Measurements from ENCODE around the gene TCF7. TPM values are rescaled to one million over a fixed set of nuclear protein-coding genes. Genes with fewer than 3 reads are reported as not detected.

Gene TCF7
- total and polyA plus RNA-seq, 2 of the 13 experiments (the other 11 are each of a cell fraction or from before 2014, with no cell fraction given) = 6.3 to 6.8 TPM

GRCh38 chr5:134082264-134082992, 32.1 kb upstream of the TCF7 start:
- Histone ChIP-seq H3K36me3 (replicated peaks in 1 of 2; ENCODE audit: control insufficient read depth in 1 of 2, insufficient read depth in 2 of 2, low read length in 2 of 2) (no peaks in the 10 kb centered on the region), H3K4me1 (ENCODE audit: insufficient read depth, low read length) (peaks cover 59% of the 10 kb centered on the region), H3K4me2 (ENCODE audit: low read depth, low read length) (no peak overlapping the region), H4K20me1 (ENCODE audit: insufficient read depth, low read length) (no peaks in the 10 kb centered on the region), H3K9me3 (ENCODE audit: low read length) (no peaks in the 10 kb centered on the region), H3K4me3 (replicated peaks in 1 of 3; ENCODE audit: insufficient read depth in 1 of 3, low read depth in 2 of 3, low read length in 3 of 3) (no peak overlapping the region), H3K79me2 (ENCODE audit: insufficient read depth, low read length) (no peaks in the 10 kb centered on the region), H2AFZ (ENCODE audit: low read length) (no peak overlapping the region), H3K27ac (ENCODE audit: extremely low read length, insufficient read depth, low read length) (no peak overlapping the region), H3K9ac (ENCODE audit: insufficient read depth, low read depth, low read length) (no peak overlapping the region), H3K27me3 (ENCODE audit: control insufficient read depth in 1 of 2, insufficient read depth in 2 of 2, low read length in 2 of 2) (no peaks in the 10 kb centered on the region)
- intact Hi-C loops (cut with micrococcal nuclease; ENCODE audit: unreplicated experiment) = no loop called here
- DNase-seq (ENCODE audit: low spot score) (no peak), FAIRE-seq (no peak), ATAC-seq (no peak)
- no TSS peak for BruUV-seq (replicated peaks)
- CTCF ChIA-PET (ENCODE audit: low intra/inter-chr PET ratio, low total read pairs) = no interaction called here
- 51% methylated on average over 2 of the region's 2 CpGs for WGBS (ENCODE audit: low lambda C conversion rate)
- POLR2A ChIA-PET = interaction anchor here (8.2 kb wide), 1 partner anchor 17 kb away, joined by 70 read pairs; no protein-coding TSS in a partner anchor
- in situ Hi-C loops (cut with HindIII; ENCODE audit: extremely low pct_ligation_motif_present, low pct_unique_long_range_greater_than_20kb) = no loop called here
- TF ChIP-seq ZNF337 (CRISPR knock-in tag; IDR thresholded peaks at IDR 0.05; ENCODE audit: borderline replicate concordance, low read depth) (no peak), RXRB (CRISPR knock-in tag; IDR thresholded peaks at IDR 0.05; ENCODE audit: borderline replicate concordance) (no peak), SMARCE1 (IDR thresholded peaks at IDR 0.05; ENCODE audit: borderline replicate concordance) (no peak), ZNF430 (CRISPR knock-in tag; IDR thresholded peaks at IDR 0.05) (no peak), ZFX (CRISPR knock-in tag; IDR thresholded peaks at IDR 0.05; ENCODE audit: low read depth) (no peak), ZNF773 (CRISPR knock-in tag; IDR thresholded peaks at IDR 0.05; ENCODE audit: borderline replicate concordance) (no peak), ZNF850 (CRISPR knock-in tag; conservative IDR thresholded peaks at IDR 0.05) (no peak), NONO (IDR thresholded peaks at IDR 0.05) (no peak), NONO (CRISPR knock-in tag; conservative IDR thresholded peaks at IDR 0.05) (no peak), CREB1 (IDR thresholded peaks at IDR 0.05) (no peak), CREB1 (CRISPR knock-in tag; IDR thresholded peaks at IDR 0.05) (no peak), ZIK1 (CRISPR knock-in tag; IDR thresholded peaks at IDR 0.05; ENCODE audit: borderline replicate concordance, low read depth) (no peak), IKZF1 (IDR thresholded peaks at IDR 0.05) (no peak), POGK (CRISPR knock-in tag; conservative IDR thresholded peaks at IDR 0.05) (no peak), XRCC5 (optimal IDR thresholded peaks at IDR 0.05; ENCODE audit: low read length) (no peak), ZNF143 (CRISPR knock-in tag; IDR thresholded peaks at IDR 0.05) (no peak), ARID4A (CRISPR knock-in tag; IDR thresholded peaks at IDR 0.05; ENCODE audit: borderline replicate concordance) (no peak), MED13 (CRISPR knock-in tag; IDR thresholded peaks at IDR 0.05) (no peak), RAD51 (IDR thresholded peaks at IDR 0.05; ENCODE audit: borderline replicate concordance) (no peak), HOXA9 (CRISPR knock-in tag; IDR thresholded peaks at IDR 0.05; ENCODE audit: borderline replicate concordance) (no peak), CHD2 (IDR thresholded peaks at IDR 0.05; ENCODE audit: low read depth, low read length) (no peak)

All from HepG2 (cell line).